ENCODE data around the gene URB2.
"Not testable (repeated sequence)": the region's sequence is repeated elsewhere in the genome, so short reads cannot be mapped to it uniquely, and the experiment has no call there.

Gene URB2

DNA sequence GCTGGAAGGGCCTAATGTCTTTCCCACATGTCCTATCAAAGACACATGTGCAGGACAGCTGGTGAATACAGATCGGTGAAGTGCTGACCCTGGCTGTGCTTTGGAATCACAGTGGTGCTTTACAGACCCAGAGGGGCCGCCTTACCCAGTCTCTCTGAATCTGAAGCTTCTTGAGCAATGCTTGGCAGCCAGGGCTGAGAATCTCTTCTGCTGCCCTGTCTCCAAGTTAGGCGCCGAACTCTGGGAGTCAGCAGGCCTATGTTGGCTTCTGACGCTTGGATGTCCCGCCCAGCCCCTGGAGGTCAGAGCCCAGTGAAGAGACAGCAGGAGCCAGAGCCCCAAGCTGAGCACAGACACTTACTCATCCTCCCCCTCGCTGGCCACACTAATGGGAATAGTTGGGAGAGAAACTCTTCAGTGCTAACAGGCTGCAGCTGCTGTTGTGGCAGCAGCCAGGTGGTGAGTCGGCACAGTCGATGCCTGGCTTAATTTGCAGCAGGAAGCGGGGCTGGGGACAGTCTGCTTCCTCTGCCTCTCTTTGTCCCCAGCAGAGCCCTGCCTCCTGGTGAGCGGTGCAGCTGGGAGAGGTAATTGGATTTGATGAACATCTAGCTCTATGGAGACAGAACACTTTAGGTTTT is 68.1 kb downstream of the URB2 start:
- DNase-seq, result peak; percentile 100

DNA sequence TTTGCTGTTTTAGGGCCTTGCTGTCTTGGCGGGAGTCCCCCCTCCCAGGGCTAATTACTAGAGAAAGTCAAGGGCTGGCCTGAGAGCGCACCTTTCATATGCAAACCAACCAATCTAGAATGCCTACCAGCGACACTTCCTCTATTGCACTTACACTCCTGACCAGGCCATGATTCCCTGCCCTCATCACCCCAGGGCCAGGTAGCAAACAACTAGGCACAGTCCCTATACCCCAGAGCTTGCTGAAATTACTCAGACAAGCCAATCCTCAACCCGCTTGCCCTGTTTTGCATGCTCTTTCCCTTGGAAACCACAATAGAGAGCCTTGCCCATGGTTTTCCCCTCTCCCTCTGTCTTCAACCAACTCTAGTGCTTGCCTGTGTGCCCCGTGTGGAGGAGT is 70.3 kb downstream of the URB2 start:
- DNase-seq, result no peak

DNA sequence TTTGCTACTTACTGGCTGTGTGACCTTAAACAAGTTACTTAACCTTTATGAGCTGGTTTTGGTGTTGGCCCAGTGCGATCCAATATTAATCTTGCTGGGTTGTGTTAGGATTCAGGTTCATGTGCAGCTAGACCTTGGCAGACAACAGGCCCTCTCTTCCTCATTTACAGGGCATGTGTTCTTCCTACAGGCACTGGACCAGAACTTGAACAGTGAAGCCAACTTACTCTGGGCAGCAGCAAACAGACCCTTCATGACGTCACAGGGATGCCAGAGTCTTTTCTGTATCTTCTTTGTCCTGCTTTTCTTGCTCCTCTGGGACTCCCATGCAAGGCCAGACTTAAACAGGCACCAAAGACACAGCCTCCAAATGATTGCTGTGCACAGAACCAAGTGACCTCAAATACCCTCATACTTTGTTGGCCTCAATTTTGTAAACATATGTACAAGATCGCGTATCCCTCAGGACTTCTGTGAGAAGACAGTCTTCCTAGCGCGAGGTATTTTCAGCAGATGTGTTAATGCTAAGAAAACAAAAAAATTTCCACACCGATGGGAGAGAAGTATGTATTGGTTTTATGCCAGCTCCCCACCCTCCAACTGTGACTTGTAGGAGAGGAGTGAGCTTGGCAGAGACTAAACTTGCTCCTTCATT is 73.7 kb downstream of the URB2 start:
- DNase-seq, result no peak

DNA sequence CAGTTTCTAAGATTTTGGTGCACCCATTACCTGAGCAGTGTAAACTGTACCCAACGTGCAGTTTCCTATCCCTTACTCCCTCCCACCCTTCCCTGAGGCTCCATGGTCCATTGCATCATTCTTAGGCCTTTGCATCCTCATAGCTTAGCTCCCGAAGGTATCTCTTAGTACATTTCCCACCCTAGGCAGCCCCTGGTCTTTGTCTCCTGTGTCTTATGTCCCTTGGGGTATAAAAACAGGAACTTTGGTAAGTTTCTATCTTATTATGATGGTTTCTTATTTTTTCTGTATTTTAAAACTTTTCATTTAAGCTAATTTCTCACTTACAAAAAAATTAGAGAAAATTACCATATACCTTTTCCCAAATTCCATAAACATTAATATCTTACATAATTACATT is 78.1 kb downstream of the URB2 start:
- no peak for DNase-seq

DNA sequence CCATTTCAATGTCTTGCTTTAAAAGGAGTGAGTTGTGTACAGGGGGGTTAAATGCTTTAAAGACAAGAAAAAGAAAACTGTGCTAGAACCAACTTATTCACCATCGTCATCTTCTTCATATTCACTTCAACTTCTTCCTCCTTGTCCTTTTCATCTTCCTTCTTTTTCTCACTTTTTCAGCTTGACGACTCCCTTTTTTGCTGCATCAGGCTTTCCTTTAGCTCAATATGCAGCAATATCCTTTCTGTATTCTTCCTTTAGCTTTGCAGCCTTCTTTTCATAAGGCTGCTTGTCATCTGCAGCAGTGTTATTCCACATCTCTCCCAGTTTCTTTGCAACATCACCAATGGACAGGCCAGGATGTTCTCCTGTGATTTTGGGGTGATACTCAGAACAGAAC is 79.1 kb downstream of the URB2 start:
- not testable (repeated sequence) for DNase-seq

DNA sequence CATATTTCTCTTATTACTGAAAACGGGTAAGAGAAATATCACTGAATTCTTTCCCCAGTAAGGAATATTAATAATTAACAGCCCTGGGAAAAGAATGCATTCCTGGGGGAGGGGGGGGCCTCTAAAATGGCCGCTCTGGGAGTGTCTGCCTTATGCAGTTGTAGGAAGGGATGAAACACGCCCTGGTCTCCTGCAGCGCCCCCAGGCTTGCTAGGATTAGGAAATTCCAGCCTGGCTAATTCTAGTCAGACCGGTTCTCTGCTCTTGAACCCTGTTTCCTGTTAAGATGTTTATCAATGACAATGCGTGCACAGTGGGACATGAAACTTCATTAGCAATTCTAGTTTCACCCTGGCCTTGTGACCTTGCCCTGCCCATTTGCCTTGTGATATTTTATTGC is 81.1 kb downstream of the URB2 start:
- DNase-seq, result not testable (repeated sequence)

DNA sequence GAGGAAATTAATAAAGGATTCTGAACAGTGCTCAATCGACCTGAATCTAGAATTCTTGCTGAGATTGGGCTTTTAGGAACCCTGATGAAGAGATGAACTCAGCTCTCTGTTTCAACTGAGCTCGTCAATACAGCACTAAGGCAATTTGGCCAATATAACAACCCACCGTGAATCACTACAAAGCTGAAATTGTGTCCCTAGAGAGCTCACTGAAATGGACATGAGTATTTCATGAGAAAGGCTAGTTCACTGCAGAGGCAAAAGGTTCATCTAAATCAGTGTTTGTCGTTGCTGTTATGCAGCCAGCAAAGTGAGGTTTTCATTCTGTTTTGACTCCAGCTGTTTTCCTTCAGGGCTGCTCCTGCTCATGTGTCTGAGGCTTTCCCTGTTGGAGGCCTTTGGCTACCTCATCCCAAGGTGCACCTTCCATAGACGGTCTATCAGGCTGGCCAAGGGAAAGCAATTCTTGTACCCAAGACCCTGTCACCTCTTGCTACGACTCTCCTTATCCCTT is 83.5 kb downstream of the URB2 start:
- DNase-seq, result no peak

Data from NCI-H82 (cell line).